H9 (cell line): Measurements from ENCODE around the gene KLF13. TPM values are rescaled to one million over a fixed set of nuclear protein-coding genes. Genes with fewer than 3 reads are reported as not detected.

Experiments used
- DNase-seq: peaks from one replicate; pipeline ENCODE4 v3.0.0-alpha.2; 2017
- H2AFZ ChIP-seq: one replicate; pipeline ENCODE4 v1.6.1; 2013; ENCODE audit warnings: mild to moderate bottlenecking, low read length, control low read depth, moderate library complexity
- H2AK5ac ChIP-seq: 2 replicates; pipeline ENCODE4 v1.6.1; 2013; ENCODE audit warnings: low read length, control low read depth, mixed read lengths; ENCODE audit not compliant: insufficient read length
- H2BK120ac ChIP-seq: one replicate; pipeline ENCODE4 v1.6.1; 2013; ENCODE audit warnings: low read depth, mild to moderate bottlenecking, low read length, control low read depth, inconsistent platforms; ENCODE audit not compliant: poor library complexity, severe bottlenecking
- H2BK12ac ChIP-seq: 2 replicates; pipeline ENCODE4 v1.6.1; 2013; ENCODE audit warnings: low read length, control low read depth, mixed read lengths, low read depth; ENCODE audit not compliant: insufficient read length
- H2BK15ac ChIP-seq: 2 replicates; pipeline ENCODE4 v1.6.1; 2013; ENCODE audit warnings: low read depth, low read length, control low read depth
- H2BK20ac ChIP-seq: one replicate; pipeline ENCODE4 v1.6.1; 2013; ENCODE audit warnings: low read depth, mild to moderate bottlenecking, low read length, control low read depth, inconsistent platforms; ENCODE audit not compliant: poor library complexity, severe bottlenecking
- H2BK5ac ChIP-seq: 2 replicates; pipeline ENCODE4 v1.6.1; 2013; ENCODE audit warnings: low read length, control low read depth, mixed read lengths; ENCODE audit not compliant: insufficient read length
- H3K14ac ChIP-seq: 2 replicates; pipeline ENCODE4 v1.6.1; 2013; ENCODE audit warnings: low read length, control low read depth; ENCODE audit not compliant: insufficient read depth
- H3K18ac ChIP-seq: 2 replicates; pipeline ENCODE4 v1.6.1; 2013; ENCODE audit warnings: low read depth, mild to moderate bottlenecking, mixed read lengths, low read length, control low read depth; ENCODE audit not compliant: insufficient read length
- H3K23ac ChIP-seq: 2 replicates; pipeline ENCODE4 v1.6.1; 2013; ENCODE audit warnings: low read length, control low read depth, mixed read lengths, low read depth; ENCODE audit not compliant: insufficient read length
- H3K23me2 ChIP-seq: 2 replicates; pipeline ENCODE4 v1.6.1; 2013; ENCODE audit warnings: low read depth, mild to moderate bottlenecking, mixed read lengths, low read length, control low read depth; ENCODE audit not compliant: insufficient read length, poor library complexity, severe bottlenecking
- H3K27ac ChIP-seq: 2 replicates; pipeline ENCODE4 v1.5.1; 2013; ENCODE audit warnings: low read length, control low read depth, mixed read lengths, low read depth; ENCODE audit not compliant: insufficient read length
- H3K27me3 ChIP-seq: 2 replicates; pipeline ENCODE4 v1.6.1; 2013; ENCODE audit warnings: low read length, control low read depth, inconsistent platforms; ENCODE audit not compliant: insufficient read depth
- H3K4ac ChIP-seq: 2 replicates; pipeline ENCODE4 v1.6.1; 2013; ENCODE audit warnings: low read depth, mild to moderate bottlenecking, control low read depth, inconsistent platforms, low read length, moderate library complexity
- H3K4me1 ChIP-seq: 2 replicates; pipeline ENCODE4 v1.6.1; 2013; ENCODE audit warnings: low read length, control low read depth, inconsistent platforms; ENCODE audit not compliant: insufficient read depth
- H3K4me2 ChIP-seq: 2 replicates; pipeline ENCODE4 v1.6.1; 2013; ENCODE audit warnings: low read length, control low read depth, mixed read lengths; ENCODE audit not compliant: insufficient read length, insufficient read depth
- H3K56ac ChIP-seq: 2 replicates; pipeline ENCODE4 v1.6.1; 2013; ENCODE audit warnings: low read depth, mild to moderate bottlenecking, mixed read lengths, low read length, control low read depth; ENCODE audit not compliant: insufficient read length
- H3K79me1 ChIP-seq: 2 replicates; pipeline ENCODE4 v1.6.1; 2013; ENCODE audit warnings: low read depth, mild to moderate bottlenecking, moderate library complexity, low read length, control low read depth, inconsistent platforms; ENCODE audit not compliant: insufficient read depth, poor library complexity, severe bottlenecking
- H3K79me2 ChIP-seq: 2 replicates; pipeline ENCODE4 v1.6.1; 2013; ENCODE audit warnings: low read length, control low read depth, inconsistent platforms; ENCODE audit not compliant: insufficient read depth
- H3K9ac ChIP-seq: 2 replicates; pipeline ENCODE4 v1.6.1; 2013; ENCODE audit warnings: low read length, control low read depth, mixed read lengths; ENCODE audit not compliant: insufficient read length; ENCODE audit errors: extremely low read depth
- H3K9me3 ChIP-seq: one replicate; pipeline ENCODE4 v1.6.1; 2013; ENCODE audit warnings: low read depth, low read length, inconsistent platforms; ENCODE audit not compliant: control insufficient read depth
- H3T11ph ChIP-seq: one replicate; pipeline ENCODE4 v1.6.1; 2013; ENCODE audit warnings: mild to moderate bottlenecking, low read length, control low read depth, inconsistent platforms
- H4K20me1 ChIP-seq: one replicate; pipeline ENCODE4 v1.6.1; 2013; ENCODE audit not compliant: control insufficient read depth, insufficient read length, insufficient read depth
- H4K5ac ChIP-seq: 2 replicates; pipeline ENCODE4 v1.6.1; 2013; ENCODE audit warnings: low read depth, mild to moderate bottlenecking, mixed read lengths, low read length, control low read depth; ENCODE audit not compliant: insufficient read length
- H4K8ac ChIP-seq: replicated peaks from 2 replicates; pipeline ENCODE4 v1.6.1; 2013; ENCODE audit warnings: low read length, control low read depth, mixed read lengths, low read depth; ENCODE audit not compliant: insufficient read length
- H4K91ac ChIP-seq: 2 replicates; pipeline ENCODE4 v1.6.1; 2013; ENCODE audit warnings: low read depth, mild to moderate bottlenecking, moderate library complexity, mixed read lengths, low read length, control low read depth; ENCODE audit not compliant: insufficient read length
- H3K27ac Mint-ChIP-seq, 3 experiments: 2 replicates in 2 of 3; 3 replicates in 1 of 3; pipeline ENCODE4 v1.8.0; 2020 to 2021; ENCODE audit warnings: mixed read lengths in 3 of 3, mild to moderate bottlenecking in 1 of 3, moderate library complexity in 1 of 3
- H3K27me3 Mint-ChIP-seq: 2 replicates; pipeline ENCODE4 v1.8.0; 2021; ENCODE audit warnings: low read depth, mild to moderate bottlenecking, moderate library complexity, mixed read lengths
- H3K36me3 Mint-ChIP-seq, 3 experiments: 2 replicates in 2 of 3; 3 replicates in 1 of 3; pipeline ENCODE4 v1.8.0; 2020 to 2021; ENCODE audit warnings: low read depth in 3 of 3, mixed read lengths in 3 of 3; ENCODE audit not compliant: insufficient read depth in 1 of 3
- H3K4me1 Mint-ChIP-seq, 2 experiments: 2 replicates each; pipeline ENCODE4 v1.8.0; 2020; ENCODE audit warnings: mixed read lengths in 2 of 2
- H3K4me3 Mint-ChIP-seq, 2 experiments: 2 replicates in 1 of 2; 3 replicates in 1 of 2; pipeline ENCODE4 v1.8.0; 2020 to 2021; ENCODE audit warnings: mild to moderate bottlenecking in 2 of 2, mixed read lengths in 2 of 2, moderate library complexity in 1 of 2
- H3K9me3 Mint-ChIP-seq, 2 experiments: 2 replicates in 1 of 2; 3 replicates in 1 of 2; pipeline ENCODE4 v1.8.0; 2020; ENCODE audit warnings: mild to moderate bottlenecking in 2 of 2, mixed read lengths in 2 of 2, moderate library complexity in 1 of 2
- CTCF ChIP-seq: fragments of 200-600 bp; sonication (generic); conservative IDR thresholded peaks from 3 replicates; pipeline ENCODE4 v1.8.0; 2021; ENCODE audit warnings: antibody characterized with exemption, mild to moderate bottlenecking
- WGBS: extraction: QIAGEN DNeasy Blood & Tissue Kit; methylation state at CpG from one replicate; pipeline ENCODE4 v1.1.7; 2013; ENCODE audit warnings: missing lambda C conversion rate, low lambda C conversion rate, mixed read lengths; ENCODE audit not compliant: insufficient read length; ENCODE audit errors: extremely low coverage; 5-methylcytosine and 5-hydroxymethylcytosine counted together
- total RNA-seq: library from RNA; stranded (reverse); gene quantifications from 2 replicates; pipeline ENCODE4 v1.2.1, GENCODE V29; 2021

Gene KLF13
- total RNA-seq, 1 experiment from 2014 or later, result 33.4 TPM

GRCh38 chr15:31400222-31400927 lies 73.7 kb downstream of the KLF13 start:
- no peak overlapping the region for H2BK5ac ChIP-seq

More at GRCh38 chr15:31400222-31400927, 73.7 kb downstream of the KLF13 start:
- H2BK20ac ChIP-seq, result no peak overlapping the region
- H3K9me3 ChIP-seq, result no peaks in the 10 kb centered on the region
- no peak overlapping the region for H4K8ac ChIP-seq
- no peak overlapping the region for H2BK15ac ChIP-seq
- no peak overlapping the region for H3K27ac ChIP-seq
- H3K79me2 ChIP-seq, result no peaks in the 10 kb centered on the region
- Mint-ChIP-seq H3K27ac (peak overlapping the region in 1 of 3 experiments; percentile 87; a peak in 3 of 7 replicates), H3K4me1 (peaks cover 14 to 28% of the 10 kb centered on the region in 2 experiments), H3K4me3 (no peak overlapping the region), H3K9me3 (peaks cover 0 to 3% of the 10 kb centered on the region in 2 experiments; a peak in 2 of 5 replicates), H3K27me3 (no peaks in the 10 kb centered on the region; the same call in 1 of the 2 replicates), H3K36me3 (no peaks in the 10 kb centered on the region; a peak in 2 of 7 replicates)
- H2AFZ ChIP-seq, result no peak overlapping the region
- no peak overlapping the region for H3K9ac ChIP-seq
- H4K20me1 ChIP-seq, result no peaks in the 10 kb centered on the region
- H3K4me2 ChIP-seq, result no peak overlapping the region
- H3K4me1 ChIP-seq, result no peaks in the 10 kb centered on the region
- H4K91ac ChIP-seq, result no peak overlapping the region
- H3T11ph ChIP-seq, result no peak overlapping the region
- H3K79me1 ChIP-seq, result no peaks in the 10 kb centered on the region
- no peak overlapping the region for H3K56ac ChIP-seq
- H3K14ac ChIP-seq, result no peak overlapping the region
- H3K18ac ChIP-seq, result no peak overlapping the region
- no peak overlapping the region for H2BK12ac ChIP-seq
- no peak overlapping the region for H2AK5ac ChIP-seq
- WGBS, result no CpG with 5 or more reads among the region's 13 CpGs
- H3K4ac ChIP-seq, result no peak overlapping the region
- H4K5ac ChIP-seq, result no peak overlapping the region
- H3K23ac ChIP-seq, result no peak overlapping the region
- no peak for DNase-seq
- no peak overlapping the region for H2BK120ac ChIP-seq
- no peaks in the 10 kb centered on the region for H3K27me3 ChIP-seq
- H3K23me2 ChIP-seq, result no peaks in the 10 kb centered on the region
- no peak for TF ChIP-seq CTCF
